Ishikawa (cell line): ENCODE measurements around the gene RADIL.

Source experiments
- CEBPB ChIP-seq: IDR thresholded peaks from 2 replicates; pipeline ENCODE4 v1.6.1; 2012
- CREB1 ChIP-seq: IDR thresholded peaks from 2 replicates; pipeline ENCODE4 v1.6.1; 2012; ENCODE audit warnings: low read depth
- EGR1 ChIP-seq: IDR thresholded peaks from 2 replicates; pipeline ENCODE4 v1.6.1; 2012
- EP300 ChIP-seq: IDR thresholded peaks from 2 replicates; pipeline ENCODE4 v1.6.1; 2012; ENCODE audit warnings: borderline replicate concordance
- FOXM1 ChIP-seq: IDR thresholded peaks from 2 replicates; pipeline ENCODE4 v1.6.1; 2012; ENCODE audit warnings: low read depth, borderline replicate concordance
- MAX ChIP-seq: IDR thresholded peaks from 2 replicates; pipeline ENCODE4 v1.6.1; 2012
- RAD21 ChIP-seq: IDR thresholded peaks from 2 replicates; pipeline ENCODE4 v1.6.1; 2012; ENCODE audit warnings: low read depth
- REST ChIP-seq: IDR thresholded peaks from 2 replicates; pipeline ENCODE4 v1.6.1; 2012; ENCODE audit warnings: low read depth, mild to moderate bottlenecking
- TAF1 ChIP-seq: IDR thresholded peaks from 2 replicates; pipeline ENCODE4 v1.6.1; 2012; ENCODE audit warnings: low read depth, mild to moderate bottlenecking
- TCF12 ChIP-seq: IDR thresholded peaks from 2 replicates; pipeline ENCODE4 v1.6.1; 2012; ENCODE audit warnings: low read depth
- TEAD4 ChIP-seq: IDR thresholded peaks from 2 replicates; pipeline ENCODE4 v1.6.1; 2012
- USF1 ChIP-seq: IDR thresholded peaks from 2 replicates; pipeline ENCODE4 v1.6.1; 2012
- YY1 ChIP-seq: IDR thresholded peaks from 2 replicates; pipeline ENCODE4 v1.6.1; 2012; ENCODE audit warnings: low read depth

GRCh38 chr7:4841836-4842235, 41.7 kb downstream of the RADIL start:
- no peak for TF ChIP-seq EP300
- no peak for TF ChIP-seq REST
- TF ChIP-seq MAX = no peak
- TF ChIP-seq TEAD4 = no peak
- no peak for TF ChIP-seq TAF1
- no peak for TF ChIP-seq YY1
- TF ChIP-seq USF1 = no peak
- no peak for TF ChIP-seq TCF12
- no peak for TF ChIP-seq CREB1
- TF ChIP-seq RAD21 = no peak
- no peak for TF ChIP-seq CEBPB
- no peak for TF ChIP-seq FOXM1
- TF ChIP-seq EGR1 = no peak
